ENCODE results near the gene HOXD8.
A peak's percentile ranks its signal among the peaks of the same experiment; 100 is the strongest.

Gene HOXD8

DNA sequence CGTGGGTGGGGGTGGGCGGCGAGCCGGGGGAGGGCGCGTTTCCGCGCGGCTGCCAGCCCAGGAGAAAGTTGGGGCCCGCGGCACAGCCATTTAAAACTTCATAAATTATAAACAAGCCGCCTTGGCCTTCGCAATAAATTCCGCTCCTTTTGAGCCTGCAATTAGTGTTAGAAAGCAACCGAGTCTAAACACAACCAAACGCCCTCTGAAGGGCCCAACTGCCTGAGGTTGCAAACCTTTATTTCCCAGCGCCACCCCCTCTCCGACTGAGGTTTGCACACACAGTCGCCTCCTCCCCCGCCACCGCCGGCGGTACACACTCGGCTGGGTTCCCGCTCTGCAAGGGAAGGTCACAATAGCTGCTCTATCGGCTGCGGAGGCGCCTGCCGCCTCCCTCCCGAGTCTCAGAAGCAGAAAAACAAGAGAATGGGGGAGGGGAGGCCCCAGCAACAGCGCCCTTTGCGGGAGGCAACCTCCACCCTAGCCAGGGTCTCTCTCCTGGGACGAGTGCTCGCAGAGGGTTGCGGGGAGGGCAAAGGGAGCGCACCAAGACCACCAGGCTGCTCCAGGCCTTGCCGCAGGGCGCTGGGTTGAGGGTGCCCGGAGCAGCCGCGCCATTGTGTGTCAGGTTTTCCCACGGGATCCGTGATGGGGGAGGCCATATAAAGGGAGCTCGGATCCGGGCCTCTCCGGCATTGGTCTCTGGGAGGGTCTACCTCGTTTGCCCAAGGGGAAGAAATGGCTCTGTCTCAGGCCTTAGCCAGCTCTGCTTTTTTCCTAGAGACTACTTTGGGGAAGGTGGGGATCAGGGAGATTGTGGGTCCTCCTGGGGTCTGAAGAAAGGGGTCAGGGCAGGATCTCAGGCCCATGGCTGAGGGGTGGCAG, 45.6 kb downstream of the HOXD8 start:
- peak in 1 of 2 experiments; percentile 38 for DNase-seq

DNA sequence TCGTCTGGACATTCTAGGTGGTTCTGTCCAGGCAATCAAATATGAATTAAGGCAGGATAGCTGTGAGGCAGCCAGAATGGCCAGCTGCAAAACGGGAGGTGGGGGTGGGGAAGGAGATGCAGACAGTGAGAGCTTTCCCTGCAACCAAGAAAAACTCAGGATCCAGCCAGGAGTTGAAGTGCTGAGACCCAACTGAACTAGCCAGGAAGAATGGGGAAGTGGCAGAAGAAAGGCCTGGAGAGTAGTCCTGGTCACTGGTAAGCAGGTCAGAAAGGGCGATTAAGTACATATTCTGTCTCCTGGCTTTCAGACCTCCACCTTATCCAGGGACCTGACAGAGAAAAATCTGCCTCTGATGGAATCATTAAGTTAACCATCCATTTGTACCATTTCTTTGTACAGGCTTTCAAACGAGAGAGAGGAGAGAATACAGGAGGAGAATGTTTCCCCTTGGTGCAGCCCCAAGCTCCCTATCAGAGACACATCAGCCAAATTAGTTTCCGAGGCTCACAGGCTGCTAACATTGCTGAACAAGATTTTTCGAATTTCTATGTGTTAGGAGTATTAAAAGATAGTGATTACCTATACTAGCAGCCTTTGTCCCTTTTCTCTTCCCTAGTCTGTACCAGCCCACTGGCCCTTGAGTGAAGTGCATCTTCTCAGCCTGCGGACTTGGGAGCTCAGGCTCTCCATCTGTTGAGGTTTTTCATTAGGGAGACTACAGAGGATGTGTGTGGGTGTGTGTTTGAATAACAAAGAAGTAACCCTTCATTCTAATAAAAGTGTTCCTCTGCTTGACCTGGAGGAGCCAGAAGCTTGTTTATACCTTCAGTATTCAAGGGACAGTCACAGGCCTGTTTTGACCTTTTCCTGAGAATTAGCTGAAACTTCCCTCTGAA, 46.5 kb downstream of the HOXD8 start:
- DNase-seq = no peak

DNA sequence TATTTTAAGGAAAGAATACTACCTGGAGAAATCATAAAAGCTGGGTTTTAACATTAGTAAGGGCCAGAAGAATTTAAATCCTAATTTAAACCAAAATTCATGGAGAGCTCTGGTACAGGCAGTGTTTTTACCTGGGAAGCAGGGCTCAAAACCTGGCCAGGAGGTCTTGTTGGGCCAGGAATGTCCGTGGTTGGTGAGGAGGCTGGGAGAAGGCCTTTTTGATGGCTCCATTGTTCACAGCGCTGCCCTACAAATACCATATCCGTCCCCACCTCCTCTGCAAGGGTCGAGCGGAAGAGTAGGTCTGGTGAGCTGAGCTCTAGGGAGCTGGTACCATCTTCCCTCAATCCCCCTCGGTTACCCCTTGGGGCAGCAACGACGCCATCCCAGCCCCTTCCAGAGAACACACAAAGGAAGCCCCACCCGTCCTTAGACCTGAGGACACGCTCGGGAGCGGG, 48.1 kb downstream of the HOXD8 start:
- no peak for DNase-seq

- DNase-seq = peak in 1 of 2 experiments; percentile 28
Measured at GRCh38 chr2:176178038-176178756, 48.7 kb downstream of the HOXD8 start.

DNA sequence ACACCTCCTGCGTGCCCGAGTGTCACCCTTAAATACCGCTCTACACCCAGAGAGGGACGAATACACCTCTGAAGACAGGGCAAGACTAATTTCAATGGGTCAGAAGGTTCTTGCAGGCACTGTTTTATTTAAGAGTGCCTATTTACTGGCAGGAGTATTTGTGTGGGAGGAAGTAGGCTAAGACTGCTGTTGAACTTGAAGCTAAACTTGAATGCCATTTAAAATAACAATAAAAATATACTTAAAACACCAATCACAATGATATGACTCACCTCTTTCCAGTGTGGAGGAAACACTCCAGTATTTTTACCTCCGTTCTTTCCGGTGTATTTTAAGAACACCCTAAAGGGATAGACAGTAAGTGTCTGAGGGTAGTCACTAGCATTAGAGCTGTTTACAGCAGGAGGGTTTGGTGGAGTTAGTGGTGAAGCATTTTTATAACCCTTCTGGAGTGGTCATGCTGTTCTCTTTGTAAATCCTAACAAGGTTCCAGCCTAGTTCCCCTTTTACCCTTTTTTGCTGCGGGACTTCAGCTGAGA, 49.3 kb downstream of the HOXD8 start:
- no peak for DNase-seq

DNA sequence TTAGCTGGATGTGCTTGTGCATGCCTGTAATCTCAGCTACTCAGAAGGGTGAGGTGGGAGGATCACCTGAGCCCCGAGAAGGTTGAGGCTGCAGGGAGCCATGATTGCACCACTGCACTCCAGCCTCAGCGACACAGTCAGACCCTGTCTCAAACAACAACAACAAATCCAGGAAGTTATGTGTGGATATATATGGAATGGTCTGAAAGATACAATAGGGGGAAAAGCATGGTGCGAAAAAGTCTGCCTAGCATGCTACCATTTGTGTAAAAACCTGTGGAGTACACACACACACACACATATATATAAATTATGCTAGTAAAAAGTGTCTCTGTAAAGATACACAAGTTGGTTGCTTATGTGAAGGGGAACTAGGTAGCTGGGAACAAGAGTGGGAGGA, 52.0 kb downstream of the HOXD8 start:
- DNase-seq = no peak
